ENCODE results near the gene SOX13. TPM values are rescaled to one million over a fixed set of nuclear protein-coding genes. Genes with fewer than 3 reads are reported as not detected.

Gene SOX13
- polyA plus RNA-seq, 1 donor (not counting 4 experiments of a cell fraction or from before 2014, with no cell fraction given), result 4.9 TPM

- no peaks in the 10 kb centered on the region for H3K36me3 ChIP-seq (ENCODE audit: control insufficient read depth in 2 of 2, extremely low read depth in 1 of 2, insufficient read depth in 2 of 2, low read length in 2 of 2)
- no peak for FAIRE-seq
- H4K20me1 ChIP-seq (ENCODE audit: control insufficient read depth, extremely low read depth, insufficient read depth, low read length), result no peaks in the 10 kb centered on the region
- no peaks in the 10 kb centered on the region for H3K9me3 ChIP-seq (ENCODE audit: control insufficient read depth, low read depth, low read length)
- H3K9ac ChIP-seq (ENCODE audit: control insufficient read depth, extremely low read depth, insufficient read depth, low read length), result no peak overlapping the region
- H3K27me3 ChIP-seq (ENCODE audit: control insufficient read depth, extremely low read depth, insufficient read depth, low read length), result no peaks in the 10 kb centered on the region
- H3K9me1 ChIP-seq (ENCODE audit: control insufficient read depth, extremely low read depth, insufficient read depth, low read length), result no peaks in the 10 kb centered on the region
- H3K4me2 ChIP-seq (ENCODE audit: control insufficient read depth, extremely low read depth, insufficient read depth, low read depth, low read length), result no peak overlapping the region
- DNase-seq (ENCODE audit: low read depth, low spot score), result no peak
- H3K79me2 ChIP-seq (ENCODE audit: control insufficient read depth, insufficient read depth, low read length), result peaks cover 3% of the 10 kb centered on the region
- H3K4me1 ChIP-seq (ENCODE audit: control insufficient read depth, extremely low read depth, insufficient read depth, low read length), result no peaks in the 10 kb centered on the region
- dilution Hi-C loops (cut with MboI; ENCODE audit: extremely low pct_ligation_motif_present, low sequenced_read_pairs), result no loop called here
- H2AFZ ChIP-seq (ENCODE audit: control insufficient read depth, low read length), result no peak overlapping the region
- TF ChIP-seq CTCF (optimal IDR thresholded peaks at IDR 0.05 in 1 of 3, IDR thresholded peaks at IDR 0.05 in 1 of 3, conservative IDR thresholded peaks at IDR 0.05 in 1 of 3; ENCODE audit: extremely low read depth in 1 of 3, insufficient read depth in 2 of 3, low read length in 3 of 3) (no peak), EZH2 (IDR thresholded peaks at IDR 0.05; ENCODE audit: low read length) (no peak)
- no peak overlapping the region for H3K27ac ChIP-seq (ENCODE audit: control insufficient read depth, insufficient read depth, low read length)
- H3K4me3 ChIP-seq (ENCODE audit: control insufficient read depth in 2 of 3, extremely low read depth in 1 of 3, insufficient read depth in 2 of 3, low read depth in 1 of 3, low read length in 3 of 3), result no peak overlapping the region
These were observed 22.1 kb downstream of the SOX13 start for GRCh38 chr1:204094856-204095634.

GRCh38 chr1:204096931-204097330, 24.0 kb downstream of the SOX13 start:
- DNase-seq (ENCODE audit: low read depth, low spot score) (no peak), FAIRE-seq (no peak)
- Histone ChIP-seq H3K9me3 (ENCODE audit: control insufficient read depth, low read depth, low read length) (no peaks in the 10 kb centered on the region), H3K9me1 (ENCODE audit: control insufficient read depth, extremely low read depth, insufficient read depth, low read length) (no peaks in the 10 kb centered on the region), H3K4me3 (ENCODE audit: control insufficient read depth in 2 of 3, extremely low read depth in 1 of 3, insufficient read depth in 2 of 3, low read depth in 1 of 3, low read length in 3 of 3) (no peak overlapping the region), H3K4me1 (ENCODE audit: control insufficient read depth, extremely low read depth, insufficient read depth, low read length) (no peaks in the 10 kb centered on the region), H3K9ac (ENCODE audit: control insufficient read depth, extremely low read depth, insufficient read depth, low read length) (no peak overlapping the region), H3K27me3 (ENCODE audit: control insufficient read depth, extremely low read depth, insufficient read depth, low read length) (no peaks in the 10 kb centered on the region), H3K27ac (ENCODE audit: control insufficient read depth, insufficient read depth, low read length) (no peak overlapping the region), H2AFZ (ENCODE audit: control insufficient read depth, low read length) (no peak overlapping the region), H4K20me1 (ENCODE audit: control insufficient read depth, extremely low read depth, insufficient read depth, low read length) (no peaks in the 10 kb centered on the region), H3K4me2 (ENCODE audit: control insufficient read depth, extremely low read depth, insufficient read depth, low read depth, low read length) (no peak overlapping the region), H3K79me2 (ENCODE audit: control insufficient read depth, insufficient read depth, low read length) (peaks cover 3% of the 10 kb centered on the region), H3K36me3 (ENCODE audit: control insufficient read depth in 2 of 2, extremely low read depth in 1 of 2, insufficient read depth in 2 of 2, low read length in 2 of 2) (no peaks in the 10 kb centered on the region)
- no peak for TF ChIP-seq CTCF (optimal IDR thresholded peaks at IDR 0.05 in 1 of 3, IDR thresholded peaks at IDR 0.05 in 1 of 3, conservative IDR thresholded peaks at IDR 0.05 in 1 of 3; ENCODE audit: extremely low read depth in 1 of 3, insufficient read depth in 2 of 3, low read length in 3 of 3)
- no peak for TF ChIP-seq EZH2 (IDR thresholded peaks at IDR 0.05; ENCODE audit: low read length)
- dilution Hi-C loops (cut with MboI; ENCODE audit: extremely low pct_ligation_motif_present, low sequenced_read_pairs), result no loop called here
